Caki2 (cell line): ENCODE measurements around the gene SELL. TPM values are rescaled to one million over a fixed set of nuclear protein-coding genes. Genes with fewer than 3 reads are reported as not detected.
"Not testable (repeated sequence)": the region's sequence is repeated elsewhere in the genome, so short reads cannot be mapped to it uniquely, and the experiment has no call there.

ENCODE experiments used
- DNase-seq: peaks from one replicate; pipeline ENCODE4 v3.0.0-alpha.2; 2015; ENCODE audit warnings: low read depth
- in situ Hi-C: cut with HindIII; loops from 2 replicates; pipeline ENCODE4 v1.10.0; 2016; ENCODE audit warnings: low sequenced_read_pairs, low pct_unique_long_range_greater_than_20kb, mixed read lengths
- total RNA-seq: library from RNA; depleted of rRNA; stranded (reverse); fragments of >200 nt; shearing (Covaris generic); gene quantifications from 2 replicates; pipeline ENCODE4 v1.2.3, GENCODE V29; 2014; ENCODE audit warnings: low replicate concordance

SELL gene
- total RNA-seq, 1 experiment from 2014 or later, result not detected

- DNase-seq, result no peak
- in situ Hi-C loops, result no loop called here
Measured at GRCh38 chr1:169681140-169681539, 30.3 kb downstream of the SELL start.

DNA sequence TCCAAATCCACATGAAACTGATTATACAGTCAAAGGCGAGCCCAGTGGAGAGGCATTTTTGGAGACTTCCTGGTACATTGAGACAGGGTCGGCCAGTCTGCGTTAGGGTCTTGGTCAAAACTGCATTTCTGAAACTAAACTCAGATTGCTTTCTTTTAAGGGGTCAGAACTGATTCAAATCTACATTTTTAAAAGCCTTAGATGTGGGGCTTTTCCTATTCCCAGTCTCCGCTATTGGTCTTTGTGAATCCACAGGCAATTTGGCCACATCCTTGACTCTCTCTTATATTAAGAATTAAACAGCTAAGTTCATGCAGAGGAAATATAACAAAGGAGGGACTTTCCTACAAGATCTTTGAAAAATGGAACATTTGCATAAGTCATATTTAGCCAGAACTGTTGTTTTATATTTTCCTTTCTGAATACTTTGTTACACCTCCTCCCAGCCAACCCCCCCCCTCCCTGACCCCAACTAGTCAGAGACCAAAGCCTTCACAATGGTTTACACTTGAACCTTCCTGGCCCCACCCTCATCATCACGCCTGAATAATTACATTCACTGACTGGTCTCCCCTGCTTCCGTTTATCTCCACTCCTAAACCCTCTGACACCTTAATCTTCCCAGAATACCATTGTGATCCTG, 30.9 kb downstream of the SELL start:
- in situ Hi-C loops, result no loop called here
- no peak for DNase-seq

GRCh38 chr1:169679692-169680091, 31.7 kb downstream of the SELL start:
- in situ Hi-C loops, result no loop called here
- DNase-seq, result no peak

DNA sequence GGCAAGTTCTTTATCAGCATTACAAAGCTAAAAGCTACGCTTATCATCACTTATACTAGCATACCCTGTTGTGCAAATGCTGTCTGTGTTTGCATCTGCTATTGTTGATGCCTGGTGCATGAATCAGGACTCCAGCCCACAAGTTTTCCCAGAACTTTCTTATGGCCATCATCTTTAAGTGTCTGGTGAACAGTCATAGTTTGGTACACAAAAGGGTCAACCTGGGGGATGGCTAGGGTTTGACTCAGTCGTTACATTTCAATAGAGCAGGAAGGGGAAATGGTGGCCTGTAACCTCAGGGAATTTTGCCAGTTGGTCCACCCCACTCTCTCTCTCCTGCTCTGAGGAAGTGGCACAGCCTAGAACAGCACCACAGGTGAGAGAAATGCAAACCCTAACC, 35.4 kb downstream of the SELL start:
- no peak for DNase-seq

DNA sequence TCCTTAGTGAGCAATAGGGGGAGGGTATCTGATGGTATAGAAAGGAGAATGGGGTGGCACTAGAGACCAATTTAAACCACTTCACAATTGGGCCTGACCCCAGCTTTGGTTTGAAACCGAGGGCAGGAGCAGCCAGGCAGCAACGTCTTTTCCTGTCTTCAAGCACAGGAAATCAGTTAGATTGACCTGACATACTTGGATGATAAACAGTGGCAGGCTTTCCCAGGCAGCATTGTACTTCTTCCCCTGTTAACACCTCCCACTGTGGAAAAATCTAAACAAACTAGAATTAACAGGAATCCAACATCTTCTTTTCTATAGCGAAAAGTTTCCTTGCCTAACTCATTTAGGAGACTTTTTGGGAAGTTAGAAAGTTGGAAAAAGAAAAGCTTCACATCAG, 40.6 kb downstream of the SELL start:
- in situ Hi-C loops, result no loop called here
- no peak for DNase-seq

More for the DNA sequence above, 35.4 kb downstream of the SELL start:
- in situ Hi-C loops, result no loop called here

DNA sequence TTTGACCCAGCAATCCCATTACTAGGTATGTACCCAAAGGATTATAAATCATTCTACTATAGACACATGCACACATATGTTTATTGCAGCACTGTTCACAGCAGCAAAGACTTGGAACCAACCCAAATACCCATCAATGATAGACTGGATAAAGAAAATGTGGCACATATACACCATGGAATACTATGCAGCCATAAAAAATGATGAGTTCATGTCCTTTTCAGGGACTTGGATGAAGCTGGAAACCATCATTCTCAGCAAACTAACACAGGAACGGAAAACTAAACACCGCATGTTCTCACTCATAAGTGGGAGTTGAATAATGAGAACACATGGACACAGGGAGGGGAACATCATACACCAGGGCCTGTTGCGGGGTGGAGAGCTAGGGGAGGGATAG, 41.2 kb downstream of the SELL start:
- in situ Hi-C loops, DNase-seq: not testable (repeated sequence)

GRCh38 chr1:169667699-169668596, 43.5 kb downstream of the SELL start:
- DNase-seq, in situ Hi-C loops: not testable (repeated sequence)

DNA sequence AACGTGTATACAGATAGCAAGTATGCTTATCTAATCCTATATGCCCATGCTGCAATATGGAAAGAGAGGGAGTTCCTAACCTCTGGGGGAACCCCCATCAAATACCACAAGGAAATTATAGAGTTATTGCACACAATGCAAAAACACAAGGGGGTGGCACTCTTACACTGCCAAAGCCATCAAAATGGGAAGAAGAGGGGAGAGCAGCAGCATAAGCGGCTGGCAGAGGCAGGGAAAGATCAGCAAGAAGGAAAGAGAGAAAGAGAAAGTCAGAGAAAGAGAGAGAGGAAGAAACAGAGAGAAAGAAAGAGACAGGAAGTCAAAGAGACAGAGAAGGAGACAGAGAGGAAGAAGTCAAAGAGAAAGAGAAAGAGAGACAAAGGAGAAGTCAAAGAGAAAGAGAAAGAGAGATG, 44.2 kb downstream of the SELL start:
- in situ Hi-C loops, DNase-seq: not testable (repeated sequence)

- DNase-seq, in situ Hi-C loops: not testable (repeated sequence)
Measured at GRCh38 chr1:169662680-169663079, 48.7 kb downstream of the SELL start.

GRCh38 chr1:169661066-169661465, 50.4 kb downstream of the SELL start:
- not testable (repeated sequence) for DNase-seq

GRCh38 chr1:169658777-169659176, 52.6 kb downstream of the SELL start:
- in situ Hi-C loops, DNase-seq: not testable (repeated sequence)

More at GRCh38 chr1:169661066-169661465, 50.4 kb downstream of the SELL start:
- in situ Hi-C loops, result not testable (repeated sequence)

- in situ Hi-C loops, result no loop called here
- DNase-seq, result no peak
Measured at GRCh38 chr1:169653873-169654272, 57.5 kb downstream of the SELL start.

DNA sequence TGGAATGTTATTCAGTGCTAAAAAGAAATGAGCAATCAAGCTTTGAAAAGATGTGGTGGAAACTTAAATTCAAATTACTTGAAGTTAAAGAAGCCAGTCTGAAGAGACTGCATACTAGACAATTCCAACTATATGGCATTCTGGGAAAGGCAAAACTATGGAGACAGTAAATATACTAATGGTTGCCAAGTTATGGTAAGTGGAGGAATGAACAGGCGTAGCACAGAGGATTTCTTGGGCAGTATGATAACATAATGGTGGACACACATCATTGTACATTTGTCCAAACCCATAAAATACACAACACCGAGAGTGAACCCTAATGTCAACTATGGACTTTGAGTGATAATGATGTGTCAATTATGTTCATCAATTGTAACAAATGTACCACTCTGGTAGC, 60.4 kb downstream of the SELL start:
- no peak for DNase-seq
- in situ Hi-C loops, result no loop called here

DNA sequence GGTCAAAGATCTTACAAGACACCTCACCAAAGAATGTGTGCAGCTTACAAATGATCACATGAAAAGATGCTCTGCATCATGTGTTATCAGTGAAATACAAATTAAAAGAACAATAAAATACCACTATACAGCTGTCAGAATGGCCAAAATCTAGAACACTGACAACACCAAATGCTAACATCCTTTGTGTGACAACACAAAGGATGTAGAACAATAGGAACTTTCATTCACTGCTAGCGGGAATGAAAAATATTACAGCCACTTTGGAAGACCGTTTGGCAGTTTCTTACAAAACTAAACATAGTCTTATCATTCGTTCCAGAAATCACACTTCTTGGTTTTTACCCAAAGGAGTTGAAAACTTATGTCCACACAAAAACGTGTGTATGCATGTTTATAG, 60.9 kb downstream of the SELL start:
- no peak for DNase-seq
- in situ Hi-C loops, result no loop called here

- in situ Hi-C loops, result no loop called here
- DNase-seq, result no peak
Measured at GRCh38 chr1:169648709-169649108, 62.7 kb downstream of the SELL start.

DNA sequence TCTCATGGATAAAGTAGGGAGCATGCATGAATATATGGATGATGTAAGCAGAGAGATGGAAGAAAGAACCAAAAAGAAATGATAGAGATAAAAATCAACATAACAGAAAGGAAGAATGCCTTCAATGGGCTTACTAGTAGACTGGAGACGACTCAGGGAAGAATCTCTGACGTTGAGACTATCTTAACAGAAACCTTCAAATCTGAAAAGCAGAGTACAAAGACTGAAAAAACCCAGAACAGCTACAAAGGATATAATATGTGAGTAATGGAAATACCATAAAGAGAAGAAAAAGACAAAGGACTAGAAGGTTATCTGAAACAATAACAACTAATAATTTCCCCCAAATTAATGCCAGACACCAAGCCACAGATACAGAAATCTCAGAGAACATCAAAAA, 63.2 kb downstream of the SELL start:
- in situ Hi-C loops, result no loop called here
- DNase-seq, result no peak

DNA sequence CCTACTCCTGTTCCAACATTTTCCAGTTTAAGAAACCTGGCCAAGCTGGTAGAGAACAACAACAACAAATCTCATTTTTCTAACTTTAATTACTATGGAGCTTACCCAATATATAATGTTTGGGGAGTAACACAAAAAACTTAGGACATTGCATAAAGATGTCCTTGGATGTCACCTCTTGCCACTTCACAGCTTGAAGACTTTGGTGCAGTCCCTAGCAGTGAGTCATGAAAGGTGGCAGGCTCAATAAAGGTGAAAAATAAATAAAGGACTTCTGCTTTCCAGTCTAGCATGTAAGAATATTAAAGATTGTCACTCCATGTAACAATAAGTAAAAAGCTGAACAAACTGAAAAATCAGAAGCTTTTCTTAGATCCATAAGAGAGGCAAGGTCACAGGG, 63.9 kb downstream of the SELL start:
- DNase-seq, result no peak
- in situ Hi-C loops, result no loop called here

GRCh38 chr1:169644297-169644696, 67.1 kb downstream of the SELL start:
- no peak for DNase-seq
- in situ Hi-C loops, result no loop called here
